GM19397 (cell line): ENCODE data around the gene AVPR1B.

Source experiments
- ATAC-seq: cut with Tn5 transposase; IDR thresholded peaks from one replicate; pipeline ENCODE4 v1.9.1; 2021; ENCODE audit warnings: mild to moderate bottlenecking, moderate library complexity; ENCODE audit not compliant: unreplicated experiment

Gene AVPR1B

GRCh38 chr1:206117151-206117948, at the start of gene AVPR1B:
TSS of gene AVPR1B (minus strand) at chr1:206117388. CDS start at chr1:206116890, 498 bp downstream.
- ATAC-seq = no peak

GRCh38 chr1:206145771-206146290, 28.6 kb upstream of the AVPR1B start:
- ATAC-seq = no peak

GRCh38 chr1:206144605-206145004, 27.4 kb upstream of the AVPR1B start:
- ATAC-seq = no peak

- ATAC-seq = no peak
Observed at GRCh38 chr1:206143537-206144172, 26.5 kb upstream of the AVPR1B start.

GRCh38 chr1:206142770-206143169, 25.6 kb upstream of the AVPR1B start:
- no peak for ATAC-seq

GRCh38 chr1:206142011-206142410, 24.8 kb upstream of the AVPR1B start:
- no peak for ATAC-seq

GRCh38 chr1:206136241-206136640, 19.1 kb upstream of the AVPR1B start:
- ATAC-seq = no peak

- ATAC-seq = no peak
Observed at GRCh38 chr1:206135248-206135647, 18.1 kb upstream of the AVPR1B start.

- ATAC-seq = no peak
Observed at GRCh38 chr1:206133751-206134415, 16.7 kb upstream of the AVPR1B start.

- ATAC-seq = no peak
Observed at GRCh38 chr1:206131037-206131436, 13.8 kb upstream of the AVPR1B start.

GRCh38 chr1:206128196-206128595, 11.0 kb upstream of the AVPR1B start:
- no peak for ATAC-seq

GRCh38 chr1:206127336-206127735, 10.1 kb upstream of the AVPR1B start:
- no peak for ATAC-seq

- ATAC-seq = no peak
Observed at GRCh38 chr1:206125346-206125745, 8.2 kb upstream of the AVPR1B start.

- ATAC-seq = no peak
Observed at GRCh38 chr1:206122686-206123085, 5.5 kb upstream of the AVPR1B start.

- no peak for ATAC-seq
Observed at GRCh38 chr1:206121269-206121668, 4.1 kb upstream of the AVPR1B start.

GRCh38 chr1:206120406-206120805, 3.2 kb upstream of the AVPR1B start:
- no peak for ATAC-seq

GRCh38 chr1:206116873-206117150, 376 bp downstream of the AVPR1B start:
- ATAC-seq = no peak

- no peak for ATAC-seq
Observed at GRCh38 chr1:206116191-206116872, 856 bp downstream of the AVPR1B start.

- ATAC-seq = no peak
Observed at GRCh38 chr1:206115791-206116190, 1.4 kb downstream of the AVPR1B start.

- no peak for ATAC-seq
Observed at GRCh38 chr1:206114692-206115640, 2.2 kb downstream of the AVPR1B start.
